CD14-positive monocyte (primary cell): ENCODE measurements around the gene RNF212. TPM values are rescaled to one million over a fixed set of nuclear protein-coding genes. Genes with fewer than 3 reads are reported as not detected.
A peak's percentile ranks its signal among the peaks of the same experiment; 100 is the strongest.

ENCODE experiments used
- DNase-seq, 3 donors: peaks; one replicate each; pipeline ENCODE4 v3.0.0-alpha.2; 2011 to 2022
- H2AFZ ChIP-seq: 2 replicates; pipeline ENCODE4 v1.6.0; 2012; ENCODE audit warnings: mild to moderate bottlenecking, low read depth, low read length, inconsistent platforms; ENCODE audit not compliant: insufficient read depth, poor library complexity, severe bottlenecking
- H3K27ac ChIP-seq, 2 donors: 1 replicate in 1 of 2; 2 replicates in 1 of 2; pipeline ENCODE4 v1.5.1; 2012 to 2013; ENCODE audit warnings: low read length in 2 of 2, control low read depth in 1 of 2, inconsistent platforms in 1 of 2, low read depth in 1 of 2, mild to moderate bottlenecking in 1 of 2
- H3K27me3 ChIP-seq, 2 donors: one replicate each; pipeline versions ENCODE4 v1.6.0 to v1.6.1; 2011 to 2013; ENCODE audit warnings: low read length in 2 of 2; ENCODE audit not compliant: control insufficient read depth in 2 of 2, insufficient read depth in 2 of 2
- H3K36me3 ChIP-seq, 2 donors: replicated peaks in 1 of 2; 1 replicate in 1 of 2; 2 replicates in 1 of 2; pipeline versions ENCODE4 v1.5.1 to v1.6.1; 2012 to 2013; ENCODE audit warnings: low read length in 2 of 2, control low read depth in 1 of 2, inconsistent platforms in 1 of 2, mild to moderate bottlenecking in 1 of 2; ENCODE audit not compliant: insufficient read depth in 2 of 2, control insufficient read depth in 1 of 2
- H3K4me1 ChIP-seq, 2 donors: 1 replicate in 1 of 2; 2 replicates in 1 of 2; pipeline versions ENCODE4 v1.5.1 to v1.6.1; 2012 to 2013; ENCODE audit warnings: low read length in 2 of 2, control low read depth in 1 of 2, inconsistent platforms in 1 of 2, mild to moderate bottlenecking in 1 of 2, moderate library complexity in 1 of 2; ENCODE audit not compliant: insufficient read depth in 2 of 2, control insufficient read depth in 1 of 2
- H3K4me2 ChIP-seq: replicated peaks from 2 replicates; pipeline ENCODE3; 2012; ENCODE audit warnings: low read length, moderate library complexity, mild to moderate bottlenecking; ENCODE audit not compliant: poor library complexity, severe bottlenecking; ENCODE audit errors: extremely low read depth
- H3K4me3 ChIP-seq, 3 experiments: fragments of 200-600 bp in 1 of 3; sonication (generic) in 1 of 3; replicated peaks in 1 of 3; 1 replicate in 2 of 3; 2 replicates in 1 of 3; pipeline ENCODE4 v1.5.1; 2011 to 2013; ENCODE audit warnings: low read length in 3 of 3, mild to moderate bottlenecking in 3 of 3, control low read depth in 2 of 3, low read depth in 2 of 3, inconsistent platforms in 1 of 3, moderate library complexity in 1 of 3
- H3K79me2 ChIP-seq: 2 replicates; pipeline ENCODE4 v1.6.0; 2012; ENCODE audit warnings: mild to moderate bottlenecking, control low read depth, inconsistent platforms, low read length, moderate library complexity; ENCODE audit not compliant: insufficient read depth
- H3K9ac ChIP-seq: 2 replicates; pipeline ENCODE4 v1.6.0; 2017; ENCODE audit warnings: low read length, mild to moderate bottlenecking; ENCODE audit not compliant: insufficient read depth, poor library complexity, severe bottlenecking
- H3K9me3 ChIP-seq, 2 donors: replicated peaks in 1 of 2; 1 replicate in 1 of 2; 2 replicates in 1 of 2; pipeline versions ENCODE4 v1.5.1 to v1.6.1; 2012 to 2013; ENCODE audit warnings: low read length in 2 of 2, control low read depth in 1 of 2; ENCODE audit not compliant: control insufficient read depth in 1 of 2, insufficient read depth in 1 of 2
- H4K20me1 ChIP-seq: 2 replicates; pipeline ENCODE4 v1.6.0; 2012; ENCODE audit warnings: mild to moderate bottlenecking, low read length, control low read depth, moderate library complexity; ENCODE audit not compliant: insufficient read depth
- H3K27ac Mint-ChIP-seq, 7 donors: one replicate each; pipeline ENCODE4 v1.8.0; 2020; ENCODE audit warnings: mild to moderate bottlenecking in 7 of 7, mixed read lengths in 7 of 7, moderate library complexity in 6 of 7, inconsistent platforms in 2 of 7
- H3K27me3 Mint-ChIP-seq, 3 donors: one replicate each; pipeline ENCODE4 v1.8.0; 2021 to 2022; ENCODE audit warnings: low read depth in 3 of 3, mild to moderate bottlenecking in 3 of 3, mixed read lengths in 3 of 3, moderate library complexity in 3 of 3, inconsistent platforms in 1 of 3
- H3K36me3 Mint-ChIP-seq, 2 donors: one replicate each; pipeline ENCODE4 v1.8.0; 2020; ENCODE audit warnings: mixed read lengths in 2 of 2, inconsistent platforms in 1 of 2, mild to moderate bottlenecking in 1 of 2
- H3K4me1 Mint-ChIP-seq: one replicate; pipeline ENCODE4 v1.8.0; 2020; ENCODE audit warnings: mild to moderate bottlenecking, mixed read lengths
- H3K4me3 Mint-ChIP-seq, 2 donors: one replicate each; pipeline ENCODE4 v1.8.0; 2020; ENCODE audit warnings: mild to moderate bottlenecking in 2 of 2, mixed read lengths in 2 of 2, moderate library complexity in 1 of 2
- H3K9me3 Mint-ChIP-seq, 7 donors: one replicate each; pipeline ENCODE4 v1.8.0; 2020 to 2022; ENCODE audit warnings: mixed read lengths in 7 of 7, mild to moderate bottlenecking in 6 of 7, moderate library complexity in 6 of 7, inconsistent platforms in 2 of 7
- WGBS: methylation state at CpG from one replicate; pipeline ENCODE4 v1.1.5; 2013; ENCODE audit warnings: missing lambda C conversion rate; ENCODE audit not compliant: insufficient coverage; 5-methylcytosine and 5-hydroxymethylcytosine counted together
- intact Hi-C, 2 donors: fragments of 100-400 bp; cut with micrococcal nuclease; formaldehyde crosslinking; loops; one replicate each; pipeline versions ENCODE4 v1.15.0 to v1.15.1; 2023
- polyA plus RNA-seq, 3 donors: library from polyadenylated mRNA; depleted of rRNA in 1 of 3; unstranded in 2 of 3; stranded (reverse) in 1 of 3; fragments of 300-500 nt in 2 of 3; fragments of >200 nt in 1 of 3; fragmentation: Illumina TruSeq in 2 of 3; gene quantifications; 1 replicate in 2 of 3; 2 replicates in 1 of 3; pipeline ENCODE4 v1.2.3, GENCODE V29; 2012 to 2021
- TF ChIP-seq, protein P1 (sequence below): fragments of 200-600 bp; IDR thresholded peaks from one replicate; pipeline ENCODE4 v1.8.0; 2022; ENCODE audit warnings: antibody characterized with exemption, mild to moderate bottlenecking

RNF212 gene
- polyA plus RNA-seq, 3 donors: 0.17 to 0.83 TPM; not detected in 1

DNA sequence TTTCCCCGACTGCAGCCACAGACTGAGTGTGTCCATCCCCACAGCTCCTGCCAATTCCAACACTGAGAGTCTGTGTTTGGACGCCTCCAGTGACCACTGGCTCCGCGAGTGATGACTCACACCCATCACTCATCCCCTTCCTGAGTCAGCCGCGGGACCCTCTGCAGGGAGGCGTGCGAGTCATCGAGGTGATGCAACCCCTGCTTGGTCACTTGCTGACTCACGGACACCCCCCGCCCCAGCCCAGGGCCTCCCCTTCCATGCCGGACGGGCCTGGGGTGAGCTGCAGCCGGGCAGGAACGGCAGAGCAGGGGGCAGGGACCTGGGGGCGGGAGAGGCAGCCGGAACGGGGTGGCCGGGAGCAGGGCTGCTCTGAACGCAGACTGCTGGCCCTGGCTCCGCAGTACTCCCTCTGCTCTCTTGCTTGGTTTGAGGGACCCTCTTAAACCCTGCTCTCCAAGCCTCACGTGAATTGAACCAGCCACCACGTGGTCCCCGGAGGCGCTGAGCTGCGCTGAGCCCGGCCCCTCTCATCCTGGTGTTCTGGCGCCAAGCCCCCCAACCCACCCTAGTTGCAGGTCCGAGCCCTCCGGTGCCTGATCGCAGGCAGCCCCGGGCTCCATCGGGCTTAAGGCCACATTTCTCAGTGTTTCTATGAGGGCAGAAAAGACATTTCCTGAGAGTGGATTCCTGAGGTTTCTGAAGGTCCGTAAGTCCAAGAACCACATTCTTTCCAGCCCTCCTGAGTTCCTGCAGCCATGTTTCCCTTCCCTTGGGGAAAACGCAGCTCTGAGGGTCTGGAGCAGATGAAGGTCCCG is 69.5 kb downstream of the RNF212 start:
- Mint-ChIP-seq H3K27me3 (peaks cover 5 to 45% (median 24%) of the 10 kb centered on the region in 3 donors), H3K36me3 (peaks cover 0 to 3% of the 10 kb centered on the region in 2 donors), H3K9me3 (peaks cover 0 to 14% (median 6%) of the 10 kb centered on the region in 7 donors), H3K27ac (peak overlapping the region in 6 of 7 donors; percentile 48 to 95 (median 77)), H3K4me3 (peak overlapping the region in 1 of 2 donors; percentile 72), H3K4me1 (peaks cover 21% of the 10 kb centered on the region)
- Histone ChIP-seq H3K4me2 (peak overlapping the region; percentile 41), H3K4me1 (peaks cover 17 to 25% of the 10 kb centered on the region in 2 donors), H2AFZ (peak overlapping the region; percentile 41), H3K9me3 (peaks cover 0 to 8% of the 10 kb centered on the region in 2 donors), H3K27ac (peak overlapping the region in 1 of 2 donors; percentile 73), H3K4me3 (peak overlapping the region in 1 of 3 experiments; percentile 32), H4K20me1 (no peaks in the 10 kb centered on the region), H3K9ac (peak overlapping the region; percentile 62), H3K36me3 (no peaks in the 10 kb centered on the region), H3K79me2 (no peaks in the 10 kb centered on the region), H3K27me3 (peaks cover 0 to 16% of the 10 kb centered on the region in 2 donors)
- peak; percentile 90 to 99 (median 95) for DNase-seq
- intact Hi-C loops: loop anchor here in 1 of 2 donors (5.0 kb wide), 1 partner anchor 38 kb away; no protein-coding TSS in a partner anchor
- WGBS: 20% methylated on average over 30 of the region's 36 CpGs
- TF ChIP-seq, protein P1, sequence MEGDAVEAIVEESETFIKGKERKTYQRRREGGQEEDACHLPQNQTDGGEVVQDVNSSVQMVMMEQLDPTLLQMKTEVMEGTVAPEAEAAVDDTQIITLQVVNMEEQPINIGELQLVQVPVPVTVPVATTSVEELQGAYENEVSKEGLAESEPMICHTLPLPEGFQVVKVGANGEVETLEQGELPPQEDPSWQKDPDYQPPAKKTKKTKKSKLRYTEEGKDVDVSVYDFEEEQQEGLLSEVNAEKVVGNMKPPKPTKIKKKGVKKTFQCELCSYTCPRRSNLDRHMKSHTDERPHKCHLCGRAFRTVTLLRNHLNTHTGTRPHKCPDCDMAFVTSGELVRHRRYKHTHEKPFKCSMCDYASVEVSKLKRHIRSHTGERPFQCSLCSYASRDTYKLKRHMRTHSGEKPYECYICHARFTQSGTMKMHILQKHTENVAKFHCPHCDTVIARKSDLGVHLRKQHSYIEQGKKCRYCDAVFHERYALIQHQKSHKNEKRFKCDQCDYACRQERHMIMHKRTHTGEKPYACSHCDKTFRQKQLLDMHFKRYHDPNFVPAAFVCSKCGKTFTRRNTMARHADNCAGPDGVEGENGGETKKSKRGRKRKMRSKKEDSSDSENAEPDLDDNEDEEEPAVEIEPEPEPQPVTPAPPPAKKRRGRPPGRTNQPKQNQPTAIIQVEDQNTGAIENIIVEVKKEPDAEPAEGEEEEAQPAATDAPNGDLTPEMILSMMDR: no peak

DNA sequence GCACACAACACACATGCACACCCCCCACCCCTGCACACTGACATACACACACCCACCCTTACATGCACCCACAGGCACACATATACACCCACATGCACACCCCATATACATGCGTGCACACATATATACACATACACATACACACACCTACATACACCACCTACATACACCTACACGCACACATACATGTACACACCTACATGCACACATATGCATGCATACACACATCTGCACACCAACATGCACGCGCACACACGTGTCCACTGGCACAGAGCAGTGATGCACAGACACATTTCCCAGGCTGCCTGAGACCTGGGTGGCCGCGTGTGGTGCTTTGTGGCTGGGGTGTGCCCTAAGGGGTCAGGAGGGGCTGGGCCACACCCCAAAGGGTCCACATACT is 70.2 kb downstream of the RNF212 start:
- peaks cover 0 to 16% of the 10 kb centered on the region in 2 donors for H3K27me3 ChIP-seq
- H3K4me1 ChIP-seq: peaks cover 14 to 20% of the 10 kb centered on the region in 2 donors
- peak overlapping the region; percentile 62 for H3K9ac ChIP-seq
- peak overlapping the region in 1 of 2 donors; percentile 73 for H3K27ac ChIP-seq
- TF ChIP-seq, protein P1: no peak
- Mint-ChIP-seq H3K4me1 (peaks cover 15% of the 10 kb centered on the region), H3K4me3 (peak overlapping the region in 1 of 2 donors; percentile 72), H3K9me3 (peaks cover 0 to 8% (median 4%) of the 10 kb centered on the region in 7 donors), H3K27ac (peak overlapping the region; percentile 39 to 95 (median 74)), H3K27me3 (peaks cover 5 to 43% (median 24%) of the 10 kb centered on the region in 3 donors), H3K36me3 (peaks cover 0 to 2% of the 10 kb centered on the region in 2 donors)
- H4K20me1 ChIP-seq: no peaks in the 10 kb centered on the region
- peak overlapping the region; percentile 41 for H3K4me2 ChIP-seq
- DNase-seq: no peak
- H2AFZ ChIP-seq: no peak overlapping the region
- intact Hi-C loops: loop anchor here in 1 of 2 donors (5.0 kb wide), 1 partner anchor 39 kb away; no protein-coding TSS in a partner anchor
- H3K4me3 ChIP-seq: no peak overlapping the region
- H3K36me3 ChIP-seq: no peaks in the 10 kb centered on the region
- no peaks in the 10 kb centered on the region for H3K79me2 ChIP-seq
- WGBS: 70% methylated on average over 7 of the region's 7 CpGs
- peaks cover 0 to 3% of the 10 kb centered on the region in 2 donors for H3K9me3 ChIP-seq
